HG03520 (cell line): ENCODE results near the gene PDE4D.
"Not testable (repeated sequence)": the region's sequence is repeated elsewhere in the genome, so short reads cannot be mapped to it uniquely, and the experiment has no call there.

ENCODE experiments used
- ATAC-seq: cut with Tn5 transposase; IDR thresholded peaks from one replicate; pipeline ENCODE4 v1.9.1; 2021; ENCODE audit warnings: mild to moderate bottlenecking, moderate library complexity; ENCODE audit not compliant: unreplicated experiment

Gene PDE4D

DNA sequence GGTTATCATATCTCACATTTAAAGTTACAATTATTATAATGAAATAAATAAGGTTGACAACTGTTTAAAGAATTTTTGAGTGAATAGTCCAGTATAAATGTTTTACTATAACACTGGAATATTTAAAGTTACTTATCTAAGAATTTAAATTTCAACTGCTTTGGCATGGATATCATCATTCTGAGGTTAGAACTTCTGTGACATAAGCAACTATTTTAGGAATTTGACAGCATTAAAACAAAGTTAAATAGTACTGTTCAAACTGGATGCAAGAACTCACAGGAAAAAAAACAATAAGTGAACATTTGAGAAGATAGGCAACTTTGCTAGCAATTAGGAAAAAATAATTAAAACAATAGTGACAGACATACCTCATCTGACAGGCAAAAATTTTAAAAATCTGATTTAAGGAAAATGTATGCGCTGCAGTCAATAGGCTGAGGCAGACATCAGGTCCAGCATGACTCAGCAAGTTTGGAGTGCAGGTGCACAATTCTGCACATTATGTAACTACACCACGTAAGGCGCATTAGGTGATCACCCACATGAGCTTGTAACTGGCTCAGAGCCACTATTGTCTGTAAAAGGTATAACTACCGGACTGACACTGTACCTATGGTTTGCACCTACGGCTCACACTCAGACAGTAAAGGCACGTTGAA is 180.6 kb downstream of the PDE4D start:
- ATAC-seq = no peak

DNA sequence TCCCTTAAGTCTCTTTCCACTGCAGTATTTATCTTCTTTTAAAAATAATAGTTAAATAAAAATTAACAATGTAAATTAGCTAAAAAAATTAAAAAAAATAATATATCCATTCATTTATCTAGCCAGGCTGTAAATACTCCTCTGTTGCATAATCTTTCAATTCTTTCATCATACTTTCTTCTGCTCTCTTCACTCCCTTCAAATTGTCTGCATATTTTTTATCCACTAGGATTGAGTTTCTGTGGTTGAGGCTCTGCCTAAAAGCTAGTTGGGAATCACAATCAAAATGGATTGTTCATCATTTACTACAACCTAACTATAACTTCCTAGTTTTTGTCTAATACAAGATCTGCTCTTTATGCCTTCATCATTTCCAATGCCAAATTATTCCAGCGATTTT is 182.2 kb downstream of the PDE4D start:
- no peak for ATAC-seq

DNA sequence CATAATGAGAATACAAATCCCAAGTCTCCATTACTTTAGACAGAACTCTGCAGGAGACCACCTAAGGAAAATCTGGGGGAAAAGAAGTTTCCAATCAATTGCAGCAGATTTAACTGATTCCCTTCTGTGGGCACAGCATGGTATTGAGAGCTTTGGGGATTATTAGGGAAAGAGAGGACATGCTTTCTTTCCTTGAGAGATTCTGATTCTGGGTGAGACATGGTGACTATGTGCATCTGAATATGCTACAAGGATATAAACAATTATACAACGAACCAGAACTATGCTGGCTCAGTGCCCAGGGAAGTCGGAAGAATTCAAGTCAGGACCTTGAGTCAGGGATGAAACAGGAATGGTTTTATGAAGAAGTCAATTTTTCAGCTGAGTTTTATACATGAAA is 183.7 kb downstream of the PDE4D start:
- no peak for ATAC-seq

DNA sequence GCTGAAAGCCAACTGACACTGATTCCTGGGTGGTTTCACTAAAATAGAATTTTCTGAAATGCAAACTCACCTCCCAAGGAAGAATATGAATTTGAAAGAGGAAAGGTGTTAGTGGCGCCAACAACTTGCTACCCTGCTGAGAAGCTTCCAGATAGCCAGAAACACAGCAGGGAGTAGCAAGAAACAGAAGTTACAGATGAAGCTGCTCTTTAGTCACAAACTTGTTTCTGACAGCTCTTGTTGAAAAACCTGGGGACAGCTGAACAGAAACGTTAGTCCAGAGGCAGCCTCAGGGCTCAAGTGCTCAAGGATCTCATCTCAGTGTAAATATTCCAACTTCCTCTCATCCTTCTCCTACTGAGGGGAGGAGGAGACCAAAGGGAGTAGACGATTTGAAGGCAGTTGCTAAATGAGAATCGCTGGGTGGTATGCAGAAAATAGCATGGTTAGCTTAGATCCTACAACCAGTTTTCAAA is 184.1 kb downstream of the PDE4D start:
- no peak for ATAC-seq

DNA sequence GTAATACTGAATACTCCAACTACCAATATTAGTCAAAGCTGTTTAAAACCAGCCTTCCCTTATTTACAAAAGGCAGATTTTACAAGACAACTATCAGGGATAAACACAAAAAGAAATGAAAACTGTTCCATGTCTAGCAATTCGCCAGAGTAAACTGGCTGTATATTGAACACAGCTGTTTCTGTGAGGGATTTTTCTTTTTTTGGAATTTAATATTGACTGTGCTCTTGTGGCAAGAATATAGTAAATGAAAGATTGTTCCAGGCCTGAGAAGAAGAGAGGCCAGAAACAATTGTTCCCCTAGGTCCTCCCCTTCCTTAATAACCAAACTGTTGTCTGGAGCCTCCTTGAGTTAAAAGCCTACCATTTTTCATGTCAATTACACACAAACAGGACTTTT is 188.6 kb downstream of the PDE4D start:
- no peak for ATAC-seq

DNA sequence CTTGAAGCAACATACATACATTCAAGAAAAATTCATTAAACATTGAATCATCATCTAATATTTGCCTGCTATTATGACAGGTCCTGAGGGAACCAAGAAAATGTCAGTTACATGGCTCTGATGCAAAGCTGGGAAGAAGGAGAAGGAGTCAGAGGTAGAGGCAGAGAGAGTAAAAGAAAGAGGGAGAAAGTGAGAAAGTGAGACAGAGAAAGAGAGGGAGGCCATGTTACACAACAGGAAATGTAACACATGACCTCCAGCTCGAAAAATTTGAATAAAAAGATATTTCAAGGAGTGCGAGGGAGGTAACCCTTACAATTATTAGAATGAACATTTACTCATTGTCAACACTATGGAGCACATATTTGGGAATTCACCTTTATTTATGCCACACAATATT is 189.7 kb downstream of the PDE4D start:
- ATAC-seq = no peak

DNA sequence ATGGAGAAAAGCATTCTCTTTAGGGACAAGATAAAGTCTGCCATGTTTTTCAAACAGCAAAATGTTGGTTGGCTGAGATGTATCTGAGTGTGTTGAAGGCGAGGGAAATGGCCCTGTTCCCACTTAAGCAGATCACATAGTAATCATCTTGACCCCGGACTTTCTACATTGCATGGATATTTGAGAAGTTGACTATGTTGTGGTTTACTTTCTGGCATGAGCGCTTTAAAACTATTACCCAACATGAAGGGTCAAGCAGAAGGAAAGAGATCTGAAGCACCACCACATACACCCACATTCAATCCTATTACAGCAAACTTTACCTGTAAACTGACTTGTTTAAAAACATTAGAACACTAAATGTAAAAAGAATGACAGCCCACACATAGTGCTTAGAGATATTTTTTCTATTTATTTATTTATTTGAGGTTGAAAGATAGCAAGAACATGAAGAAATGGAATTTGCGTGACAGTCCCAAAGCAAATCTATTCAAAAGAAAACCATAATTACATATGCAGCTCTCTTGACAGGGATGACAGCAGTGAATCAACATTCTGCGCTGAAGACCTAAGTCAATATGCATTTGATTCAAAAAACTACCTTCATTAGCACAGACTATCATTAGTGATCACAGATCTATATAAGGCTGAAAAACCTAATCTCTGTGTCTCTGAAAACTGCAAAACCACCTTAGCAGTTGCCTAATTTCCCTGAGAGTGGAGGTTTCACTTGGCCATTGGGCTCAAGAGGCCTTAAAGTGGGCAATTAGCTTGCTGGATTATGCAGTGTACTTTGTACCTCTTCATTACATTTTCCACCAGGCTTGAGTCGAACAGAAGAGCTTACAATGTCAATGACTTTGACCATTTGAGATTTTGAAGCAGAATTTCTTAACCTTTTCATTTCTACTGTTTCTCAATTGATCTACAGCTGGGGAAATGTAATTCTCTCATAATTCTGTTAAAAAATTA is 195.0 kb downstream of the PDE4D start:
- ATAC-seq = no peak

DNA sequence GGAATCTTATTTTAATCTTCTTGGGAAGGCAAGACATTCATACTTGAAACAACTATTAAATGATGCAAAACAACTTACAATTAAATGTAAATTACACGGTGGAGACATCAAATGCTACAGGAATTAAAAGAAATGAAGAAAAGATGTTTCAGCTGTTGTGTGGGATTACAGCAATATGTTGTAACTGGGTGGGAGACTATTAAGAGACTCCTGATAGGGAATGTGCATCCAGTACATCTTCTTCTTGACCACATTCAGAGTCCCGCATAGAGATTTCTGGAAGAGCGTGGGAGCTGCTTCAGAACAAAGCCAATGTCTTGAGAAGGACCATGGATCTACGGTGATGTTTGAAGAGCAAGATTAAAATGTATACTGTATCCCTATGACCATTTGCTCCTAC is 199.1 kb downstream of the PDE4D start:
- no peak for ATAC-seq

DNA sequence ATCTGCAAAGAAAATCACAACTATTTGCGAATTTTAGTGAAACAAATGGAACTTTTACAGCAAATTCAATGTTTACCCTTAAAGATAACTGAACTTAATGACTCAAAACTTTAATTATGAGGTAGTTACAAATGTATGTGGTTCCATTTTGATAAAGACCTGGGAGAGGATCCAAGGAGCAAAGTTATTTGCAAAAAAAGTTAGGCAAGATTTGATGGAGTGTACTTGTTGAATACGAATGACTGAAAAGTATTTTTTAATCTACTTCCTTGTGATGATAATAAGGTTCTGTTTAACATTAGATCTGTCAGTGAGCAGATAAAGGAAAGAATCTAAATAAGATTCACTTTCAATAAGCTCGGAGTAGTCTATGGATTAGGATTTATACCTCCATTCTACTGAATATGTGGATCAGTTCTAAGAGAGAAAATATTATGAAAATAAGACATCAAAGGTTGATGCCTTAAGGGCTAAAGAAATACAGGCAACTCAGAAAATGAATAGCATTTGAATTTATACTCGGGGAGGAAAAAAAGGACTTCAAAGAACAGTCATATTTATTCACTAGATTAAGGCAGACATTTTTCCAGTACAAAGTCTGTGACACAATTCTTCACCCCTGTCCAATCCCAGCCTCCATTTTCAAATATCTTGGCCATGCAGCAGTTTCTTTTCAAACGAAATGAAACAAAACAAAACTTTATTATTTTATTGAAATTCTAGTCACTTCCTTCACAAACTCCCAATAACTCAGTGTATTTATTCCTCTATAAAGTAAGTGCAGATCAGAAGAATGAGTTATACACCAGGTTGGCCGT is 199.8 kb downstream of the PDE4D start:
- ATAC-seq = no peak

DNA sequence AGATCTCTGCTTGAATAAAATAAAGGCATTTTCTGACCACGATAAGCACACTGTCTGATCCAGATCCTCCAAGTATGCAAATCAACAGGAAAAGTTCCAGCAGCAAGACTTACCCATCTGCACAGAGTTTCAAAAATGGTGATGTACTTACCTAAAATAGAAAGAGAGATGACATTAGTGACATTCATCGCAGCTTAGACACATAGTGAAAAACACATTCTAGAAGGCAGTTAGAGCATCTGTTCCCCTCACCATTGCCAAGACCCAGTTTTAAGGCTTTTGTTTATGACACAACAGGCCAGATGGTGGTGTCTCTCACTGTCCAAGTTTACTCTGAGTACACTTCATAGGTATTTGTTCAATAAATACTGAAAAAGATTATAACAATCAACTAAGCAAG is 207.7 kb downstream of the PDE4D start:
- ATAC-seq = no peak

DNA sequence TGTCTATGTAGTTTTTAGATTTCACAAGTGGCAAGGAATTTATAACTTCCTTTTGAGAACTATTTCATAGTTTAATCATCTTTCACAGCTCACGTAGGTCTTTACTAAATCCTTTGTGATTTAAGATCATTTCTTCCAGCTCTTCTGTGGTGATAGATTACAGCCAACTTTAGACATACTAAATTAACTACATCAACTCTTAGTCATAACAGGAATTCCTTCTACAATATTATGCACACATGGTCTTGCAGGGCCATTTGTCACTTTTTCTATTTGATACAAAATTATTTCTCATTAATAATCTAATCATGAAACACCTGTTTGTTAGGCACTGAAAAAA is 208.4 kb downstream of the PDE4D start:
- ATAC-seq = no peak

DNA sequence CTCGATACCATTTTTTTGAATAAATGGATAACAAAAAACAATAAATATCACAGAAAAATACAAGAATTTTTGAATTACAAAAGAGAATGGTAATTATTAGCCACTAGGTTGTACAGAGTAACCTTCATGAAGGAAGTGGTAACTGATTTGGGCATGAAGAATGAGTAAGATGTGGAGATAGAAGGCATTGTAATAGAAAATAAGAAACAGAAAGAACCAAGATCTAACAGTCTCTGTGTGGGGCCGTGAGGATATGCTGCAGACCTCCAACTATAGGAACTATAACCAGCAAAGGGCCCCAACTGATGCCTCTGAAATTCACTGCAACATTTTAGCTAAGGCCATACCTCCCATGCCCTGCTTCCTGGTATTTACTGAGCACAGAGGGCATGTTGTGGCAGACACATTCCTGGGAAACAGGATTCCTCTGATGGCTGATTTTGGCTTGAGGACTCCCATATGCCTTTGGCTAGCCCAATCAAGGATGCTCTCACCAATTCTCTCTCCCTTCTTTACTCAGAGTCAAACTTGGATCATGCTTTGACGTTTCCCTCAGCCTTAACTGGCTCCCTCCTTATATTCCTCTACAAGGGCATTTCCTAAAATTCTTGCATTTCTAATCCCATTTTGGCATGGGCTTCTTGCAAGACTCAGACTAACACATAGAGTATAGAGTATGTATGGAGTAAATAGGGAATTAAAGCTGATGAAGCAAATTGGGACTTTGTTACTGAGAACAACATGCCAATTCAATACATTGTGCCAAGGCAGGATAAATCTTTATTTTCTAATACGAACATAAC is 208.9 kb downstream of the PDE4D start:
- no peak for ATAC-seq

DNA sequence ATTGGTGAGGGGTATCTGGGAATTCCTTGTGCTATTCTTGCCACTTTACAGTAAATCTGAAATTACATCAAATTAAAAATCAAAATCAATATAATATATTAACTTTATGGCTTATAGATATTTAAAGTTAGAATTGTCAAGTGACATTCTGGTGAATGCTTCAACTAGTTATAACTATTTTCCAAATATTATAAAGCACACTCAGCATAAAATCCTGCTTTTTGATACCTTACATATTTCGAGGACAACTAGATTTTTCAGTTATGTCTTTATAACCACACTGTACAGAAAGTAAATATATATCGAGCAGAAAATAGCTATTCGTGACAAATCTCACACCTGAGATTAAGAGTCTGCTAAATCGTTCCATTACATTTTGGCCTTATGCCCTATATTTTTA is 210.2 kb downstream of the PDE4D start:
- ATAC-seq = no peak

DNA sequence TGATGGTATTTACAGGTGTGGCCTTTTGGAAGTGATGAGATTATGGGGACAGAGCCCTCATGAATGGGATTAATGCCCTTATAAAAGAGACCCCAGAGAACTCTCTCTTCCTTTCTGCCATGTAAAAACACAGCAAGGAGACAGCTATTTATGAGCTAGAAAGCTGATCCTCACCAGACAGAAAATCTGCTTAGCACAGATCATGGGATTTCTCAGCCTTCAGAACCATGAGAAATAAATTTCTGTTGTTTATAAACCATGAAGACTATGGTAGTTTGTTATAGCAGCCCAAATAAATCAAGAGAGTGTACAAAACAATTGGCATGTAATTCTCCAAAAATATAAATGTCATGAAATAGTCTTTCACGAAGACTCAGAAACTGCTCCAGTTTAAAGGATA is 211.0 kb downstream of the PDE4D start:
- ATAC-seq = no peak

DNA sequence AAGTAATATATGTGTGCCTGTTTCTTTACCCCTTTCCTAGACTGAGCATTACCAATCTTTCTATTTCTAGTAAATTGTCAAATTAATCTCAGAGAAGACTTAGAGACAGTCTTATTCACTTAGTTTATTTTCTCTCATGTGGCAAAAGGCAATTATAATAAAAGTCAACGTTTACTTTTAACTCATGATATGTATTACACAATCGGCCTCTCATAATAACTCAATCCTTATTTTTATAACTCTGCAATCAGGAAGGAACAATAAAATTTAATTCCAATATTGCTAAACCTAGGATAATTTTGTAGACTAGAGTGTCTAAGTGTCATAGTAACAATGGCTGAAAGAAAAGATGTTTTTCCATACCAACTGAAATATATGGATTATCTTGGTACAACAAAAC is 214.6 kb downstream of the PDE4D start:
- ATAC-seq = no peak

DNA sequence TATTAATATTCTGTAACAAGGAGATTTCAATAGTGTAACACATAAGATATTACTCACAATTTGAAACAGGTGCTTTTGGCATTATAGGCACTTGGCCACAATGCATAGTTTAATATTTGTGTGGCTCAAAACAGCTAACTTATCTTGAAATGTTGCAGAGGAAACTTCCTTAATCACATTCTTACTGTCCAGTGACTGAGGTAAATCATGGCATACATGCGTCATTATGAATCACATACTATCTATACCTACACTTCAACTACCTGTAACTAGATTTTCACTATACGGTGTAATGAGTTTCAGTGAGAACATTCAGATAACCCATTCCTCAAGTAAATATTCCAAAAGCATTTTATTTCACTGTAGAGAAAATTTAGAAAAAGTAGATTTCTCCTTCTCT is 218.8 kb downstream of the PDE4D start:
- no peak for ATAC-seq

DNA sequence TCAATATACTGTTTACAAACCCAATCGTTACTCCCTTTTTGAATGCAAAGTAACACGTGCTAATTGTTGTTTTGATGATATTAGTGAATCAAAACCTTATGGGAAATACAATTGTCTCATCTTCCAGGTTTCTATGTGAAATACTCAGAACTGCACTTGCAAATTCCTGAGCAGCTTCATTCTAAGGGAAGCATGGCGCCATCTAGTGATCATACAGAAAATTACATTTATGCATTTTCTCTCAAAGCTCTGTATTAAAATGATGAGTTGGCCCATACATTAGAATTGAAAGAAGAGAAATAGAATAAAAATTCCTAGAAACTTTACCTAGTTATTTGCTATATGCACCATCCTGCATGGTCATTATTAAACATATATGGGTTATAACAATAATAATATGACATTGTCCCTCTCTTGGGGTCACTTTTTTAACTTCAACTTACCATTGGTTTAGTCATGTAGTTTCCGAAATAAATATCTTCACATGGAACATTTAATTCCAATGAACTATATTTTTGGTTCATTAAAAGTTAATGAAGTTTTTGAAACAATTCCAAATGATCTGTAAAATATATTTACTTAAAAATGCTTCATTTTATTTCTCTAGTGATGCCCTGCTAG is 220.0 kb downstream of the PDE4D start:
- ATAC-seq = no peak

DNA sequence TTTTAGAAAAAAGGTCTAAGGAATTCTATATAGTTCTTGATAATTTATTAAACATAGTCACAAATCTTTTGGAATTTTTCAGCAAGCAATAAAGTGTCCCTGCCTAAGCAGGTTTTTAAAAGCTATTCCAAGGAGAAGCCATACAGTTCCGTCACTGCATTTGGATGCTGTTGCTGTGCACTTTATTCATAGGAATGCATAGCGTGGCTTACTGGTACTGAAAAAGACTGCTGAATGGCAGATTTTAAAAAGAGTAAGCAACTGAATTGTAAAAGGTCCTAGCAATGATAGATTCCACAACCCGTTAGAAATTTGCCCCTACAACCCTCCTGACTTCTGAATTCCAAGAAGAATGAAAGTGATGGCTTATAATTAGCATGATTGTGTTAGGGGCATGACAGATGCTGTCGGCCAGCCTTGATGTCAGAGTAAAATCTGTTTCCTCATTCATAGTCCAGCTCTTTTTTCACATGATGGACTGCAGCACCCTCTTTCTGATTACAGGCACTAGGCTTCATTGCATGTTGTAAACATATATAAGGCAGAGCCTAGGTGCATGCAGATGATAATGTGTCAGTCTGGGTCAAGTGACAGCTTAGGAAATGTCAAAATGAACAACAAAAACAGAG is 227.0 kb downstream of the PDE4D start:
- no peak for ATAC-seq

DNA sequence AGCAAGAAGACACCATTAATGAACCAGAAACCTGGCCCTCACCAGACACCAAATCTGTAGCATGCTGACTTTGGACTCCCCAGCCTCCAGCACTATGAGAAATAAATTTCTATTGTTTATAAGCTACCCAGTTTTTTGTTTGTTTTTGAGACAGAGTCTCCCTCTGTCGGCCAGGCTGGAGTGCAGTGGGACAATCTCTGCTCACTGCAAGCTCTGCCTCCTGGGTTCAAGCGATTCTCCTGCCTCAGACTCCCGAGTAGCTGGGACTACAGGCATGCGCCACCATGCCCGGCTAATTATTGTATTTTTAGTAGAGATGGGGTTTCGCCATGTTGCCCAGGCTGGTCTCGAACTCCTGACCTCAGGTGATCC is 227.7 kb downstream of the PDE4D start:
- ATAC-seq = not testable (repeated sequence)
